ENCODE data around the gene SOX6. TPM values are rescaled to one million over a fixed set of nuclear protein-coding genes. Genes with fewer than 3 reads are reported as not detected.

The SOX6 gene
- total RNA-seq, 1 experiment from 2014 or later, result not detected

DNA sequence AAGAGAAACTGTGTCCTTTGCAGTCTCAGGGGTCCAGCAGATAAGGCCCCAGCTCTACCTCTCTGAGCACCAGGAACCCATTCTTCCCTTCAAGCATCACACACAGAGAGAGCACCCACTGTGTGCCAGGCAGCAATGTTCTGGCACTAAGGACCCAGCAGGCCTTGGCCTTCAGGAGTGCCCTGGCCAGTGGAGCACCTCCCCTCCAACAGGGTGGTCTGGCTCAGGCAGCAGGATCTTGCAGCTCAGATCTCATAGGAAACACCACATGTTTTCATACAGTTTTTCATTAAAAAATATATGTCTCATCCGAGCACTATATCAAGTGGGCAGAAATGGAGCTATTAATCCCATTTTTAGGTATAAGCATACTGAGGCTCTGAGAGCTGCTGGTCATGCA, 410.6 kb downstream of the SOX6 start:
- Histone ChIP-seq H3T11ph (ENCODE audit: low read length) (no peak overlapping the region), H3K56ac (ENCODE audit: insufficient read length, low read depth, low read length) (no peak overlapping the region), H2BK120ac (ENCODE audit: low read depth, low read length, poor library complexity, severe bottlenecking) (no peak overlapping the region), H2AFZ (ENCODE audit: low read length) (no peak overlapping the region), H2BK15ac (ENCODE audit: low read depth, low read length) (no peak overlapping the region), H3K23ac (ENCODE audit: insufficient read length, low read depth, low read length) (no peak overlapping the region), H4K8ac (replicated peaks; ENCODE audit: insufficient read length, low read depth, low read length) (no peak overlapping the region), H3K27ac (ENCODE audit: insufficient read length, low read depth, low read length) (no peak overlapping the region), H4K5ac (ENCODE audit: insufficient read length, low read depth, low read length) (no peak overlapping the region), H2BK20ac (ENCODE audit: low read depth, low read length, poor library complexity, severe bottlenecking) (no peak overlapping the region), H4K20me1 (ENCODE audit: control insufficient read depth, insufficient read depth, insufficient read length) (no peaks in the 10 kb centered on the region), H3K18ac (ENCODE audit: insufficient read length, low read depth, low read length) (no peak overlapping the region), H2BK5ac (ENCODE audit: insufficient read length, low read length) (no peak overlapping the region), H3K23me2 (ENCODE audit: insufficient read length, low read depth, low read length, poor library complexity, severe bottlenecking) (no peaks in the 10 kb centered on the region), H3K27me3 (ENCODE audit: insufficient read depth, low read length) (no peaks in the 10 kb centered on the region), H3K4ac (ENCODE audit: low read depth, low read length) (no peak overlapping the region), H3K9ac (ENCODE audit: extremely low read depth, insufficient read length, low read length) (no peak overlapping the region), H3K79me1 (ENCODE audit: insufficient read depth, low read depth, low read length, poor library complexity, severe bottlenecking) (no peaks in the 10 kb centered on the region), H3K4me2 (ENCODE audit: insufficient read depth, insufficient read length, low read length) (no peak overlapping the region), H4K91ac (ENCODE audit: insufficient read length, low read depth, low read length) (no peak overlapping the region), H3K14ac (ENCODE audit: insufficient read depth, low read length) (peak overlapping the region; percentile 52; the same call in 1 of the 2 replicates), H3K9me3 (ENCODE audit: control insufficient read depth, low read depth, low read length) (no peaks in the 10 kb centered on the region), H3K4me1 (ENCODE audit: insufficient read depth, low read length) (no peaks in the 10 kb centered on the region), H2BK12ac (ENCODE audit: insufficient read length, low read depth, low read length) (no peak overlapping the region), H2AK5ac (ENCODE audit: insufficient read length, low read length) (no peak overlapping the region), H3K79me2 (ENCODE audit: insufficient read depth, low read length) (no peaks in the 10 kb centered on the region)
- DNase-seq, result no peak
- H3K4me3 Mint-ChIP-seq, result no peak overlapping the region
- WGBS (ENCODE audit: extremely low coverage, insufficient read length, low lambda C conversion rate), result no CpG with 5 or more reads among the region's 1 CpG
- H3K36me3 Mint-ChIP-seq (ENCODE audit: insufficient read depth in 1 of 3, low read depth in 3 of 3), result peaks cover 0 to 4% (median 3%) of the 10 kb centered on the region in 3 experiments; a peak in 2 of 7 replicates
- TF ChIP-seq, protein P1, sequence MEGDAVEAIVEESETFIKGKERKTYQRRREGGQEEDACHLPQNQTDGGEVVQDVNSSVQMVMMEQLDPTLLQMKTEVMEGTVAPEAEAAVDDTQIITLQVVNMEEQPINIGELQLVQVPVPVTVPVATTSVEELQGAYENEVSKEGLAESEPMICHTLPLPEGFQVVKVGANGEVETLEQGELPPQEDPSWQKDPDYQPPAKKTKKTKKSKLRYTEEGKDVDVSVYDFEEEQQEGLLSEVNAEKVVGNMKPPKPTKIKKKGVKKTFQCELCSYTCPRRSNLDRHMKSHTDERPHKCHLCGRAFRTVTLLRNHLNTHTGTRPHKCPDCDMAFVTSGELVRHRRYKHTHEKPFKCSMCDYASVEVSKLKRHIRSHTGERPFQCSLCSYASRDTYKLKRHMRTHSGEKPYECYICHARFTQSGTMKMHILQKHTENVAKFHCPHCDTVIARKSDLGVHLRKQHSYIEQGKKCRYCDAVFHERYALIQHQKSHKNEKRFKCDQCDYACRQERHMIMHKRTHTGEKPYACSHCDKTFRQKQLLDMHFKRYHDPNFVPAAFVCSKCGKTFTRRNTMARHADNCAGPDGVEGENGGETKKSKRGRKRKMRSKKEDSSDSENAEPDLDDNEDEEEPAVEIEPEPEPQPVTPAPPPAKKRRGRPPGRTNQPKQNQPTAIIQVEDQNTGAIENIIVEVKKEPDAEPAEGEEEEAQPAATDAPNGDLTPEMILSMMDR (conservative IDR thresholded peaks at IDR 0.05), result no peak
- no peak overlapping the region for H3K27ac Mint-ChIP-seq
- peaks cover 45% of the 10 kb centered on the region for H3K27me3 Mint-ChIP-seq (ENCODE audit: low read depth)
- H3K9me3 Mint-ChIP-seq, result peaks cover 3 to 4% of the 10 kb centered on the region in 2 experiments; a peak in 2 of 5 replicates
- H3K4me1 Mint-ChIP-seq, result no peaks in the 10 kb centered on the region
